ENCODE measurements around the gene FAM89B.

Gene FAM89B

DNA sequence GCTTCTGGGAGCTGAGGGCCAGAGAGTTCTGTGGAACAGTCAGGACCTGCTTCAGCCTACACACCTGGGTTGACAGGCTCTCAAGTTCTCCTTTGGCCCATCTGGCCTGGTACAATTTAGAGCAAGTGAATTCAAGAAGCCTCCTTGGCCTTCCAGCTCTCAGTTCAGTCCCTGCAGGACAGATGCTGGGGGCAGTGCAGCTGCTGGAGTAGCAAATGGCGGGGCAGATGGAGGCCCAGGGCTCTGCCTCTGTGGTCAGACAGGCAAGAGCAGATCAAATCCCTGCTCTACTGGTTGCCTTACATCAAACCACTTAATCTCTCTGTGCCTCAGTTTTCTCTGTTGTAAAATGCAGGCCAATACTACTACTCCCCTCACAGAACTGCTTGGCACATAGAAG, 31.9 kb downstream of the FAM89B start:
- Histone ChIP-seq H3K9ac (ENCODE audit: low read length) (no peak overlapping the region), H2AFZ (ENCODE audit: low read depth, low read length, severe bottlenecking) (no peak overlapping the region), H3K4me3 (ENCODE audit: insufficient read depth, low read length, poor library complexity, severe bottlenecking) (no peak overlapping the region), H3K79me2 (ENCODE audit: insufficient read depth, low read length) (no peaks in the 10 kb centered on the region), H4K20me1 (ENCODE audit: low read depth, low read length) (no peaks in the 10 kb centered on the region), H3F3A (ENCODE audit: insufficient read depth) (no peaks in the 10 kb centered on the region), H3K27me3 (ENCODE audit: low read length) (no peaks in the 10 kb centered on the region), H3K4me2 (ENCODE audit: low read depth, low read length, poor library complexity, severe bottlenecking) (no peak overlapping the region), H3K27ac (ENCODE audit: low read depth, low read length) (no peak overlapping the region), H3K36me3 (ENCODE audit: low read length) (no peaks in the 10 kb centered on the region), H3K9me3 (ENCODE audit: insufficient read depth, low read length) (no peaks in the 10 kb centered on the region), H3K9me2 (replicated peaks; ENCODE audit: insufficient read depth, low read length) (no peaks in the 10 kb centered on the region)
- no peak for TF ChIP-seq CTCF (IDR thresholded peaks at IDR 0.05; ENCODE audit: insufficient read depth, low read length, poor library complexity, severe bottlenecking)
- TF ChIP-seq EZH2phosphoT487 (conservative IDR thresholded peaks at IDR 0.05; ENCODE audit: low read length): no peak

GRCh38 chr11:65606876-65607613, 34.7 kb downstream of the FAM89B start:
- no peak overlapping the region for H3K27ac ChIP-seq (ENCODE audit: low read depth, low read length)
- no peak overlapping the region for H3K4me3 ChIP-seq (ENCODE audit: insufficient read depth, low read length, poor library complexity, severe bottlenecking)
- H3K9ac ChIP-seq (ENCODE audit: low read length): no peak overlapping the region

GRCh38 chr11:65607614-65608426, 35.5 kb downstream of the FAM89B start:
- no peaks in the 10 kb centered on the region for H3K9me2 ChIP-seq (replicated peaks; ENCODE audit: insufficient read depth, low read length)
- H4K20me1 ChIP-seq (ENCODE audit: low read depth, low read length): no peaks in the 10 kb centered on the region
- H3K9me3 ChIP-seq (ENCODE audit: insufficient read depth, low read length): no peaks in the 10 kb centered on the region
- H3K4me3 ChIP-seq (ENCODE audit: insufficient read depth, low read length, poor library complexity, severe bottlenecking): no peak overlapping the region
- no peak overlapping the region for H3K27ac ChIP-seq (ENCODE audit: low read depth, low read length)
- H3K9ac ChIP-seq (ENCODE audit: low read length): no peak overlapping the region
- no peak overlapping the region for H3K4me2 ChIP-seq (ENCODE audit: low read depth, low read length, poor library complexity, severe bottlenecking)
- no peaks in the 10 kb centered on the region for H3K27me3 ChIP-seq (ENCODE audit: low read length)
- no peaks in the 10 kb centered on the region for H3K79me2 ChIP-seq (ENCODE audit: insufficient read depth, low read length)
- H3K36me3 ChIP-seq (ENCODE audit: low read length): no peaks in the 10 kb centered on the region
- no peak overlapping the region for H2AFZ ChIP-seq (ENCODE audit: low read depth, low read length, severe bottlenecking)
- no peak for TF ChIP-seq EZH2phosphoT487 (conservative IDR thresholded peaks at IDR 0.05; ENCODE audit: low read length)
- no peak for TF ChIP-seq CTCF (IDR thresholded peaks at IDR 0.05; ENCODE audit: insufficient read depth, low read length, poor library complexity, severe bottlenecking)
- H3F3A ChIP-seq (ENCODE audit: insufficient read depth): no peaks in the 10 kb centered on the region

More at GRCh38 chr11:65606876-65607613, 34.7 kb downstream of the FAM89B start:
- Histone ChIP-seq H3K79me2 (ENCODE audit: insufficient read depth, low read length) (no peaks in the 10 kb centered on the region), H2AFZ (ENCODE audit: low read depth, low read length, severe bottlenecking) (no peak overlapping the region), H3K27me3 (ENCODE audit: low read length) (no peaks in the 10 kb centered on the region), H4K20me1 (ENCODE audit: low read depth, low read length) (no peaks in the 10 kb centered on the region), H3F3A (ENCODE audit: insufficient read depth) (no peaks in the 10 kb centered on the region), H3K4me2 (ENCODE audit: low read depth, low read length, poor library complexity, severe bottlenecking) (no peak overlapping the region), H3K9me2 (replicated peaks; ENCODE audit: insufficient read depth, low read length) (no peaks in the 10 kb centered on the region), H3K36me3 (ENCODE audit: low read length) (no peaks in the 10 kb centered on the region), H3K9me3 (ENCODE audit: insufficient read depth, low read length) (no peaks in the 10 kb centered on the region)
- TF ChIP-seq CTCF (IDR thresholded peaks at IDR 0.05; ENCODE audit: insufficient read depth, low read length, poor library complexity, severe bottlenecking): no peak
- TF ChIP-seq EZH2phosphoT487 (conservative IDR thresholded peaks at IDR 0.05; ENCODE audit: low read length): no peak

Data from SU-DHL-6 (cell line).